ENCODE data around the gene SMPDL3A.

SMPDL3A gene

DNA sequence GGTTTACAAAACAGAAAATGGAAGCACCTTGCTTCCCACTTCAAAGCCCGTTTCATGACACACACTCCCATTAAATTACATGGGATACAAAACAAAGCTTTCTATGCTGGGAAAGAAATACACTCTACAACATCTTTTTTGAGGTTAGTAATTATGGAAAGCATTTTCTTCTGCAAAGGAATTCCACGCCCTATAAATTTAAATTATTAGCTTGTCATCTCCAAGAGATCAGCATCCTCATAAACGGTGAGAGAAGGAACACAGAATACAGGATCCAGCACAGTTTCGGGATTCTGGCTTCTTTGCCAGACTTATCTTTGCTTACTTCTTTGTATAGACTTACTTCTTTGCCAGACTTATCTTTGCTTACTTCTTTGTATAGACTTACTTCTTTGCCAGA is 1.3 kb upstream of the SMPDL3A start:
- no peaks in the 10 kb centered on the region for H3K4me1 ChIP-seq (ENCODE audit: insufficient read depth, low read length)
- H3K9ac ChIP-seq (ENCODE audit: low read depth, low read length) = no peak overlapping the region
- H3K9me3 ChIP-seq (ENCODE audit: insufficient read depth, low read length, severe bottlenecking) = no peaks in the 10 kb centered on the region
- no peak overlapping the region for H3K4me3 ChIP-seq (ENCODE audit: low read depth in 1 of 2, low read length in 2 of 2)
- no peak overlapping the region for H3K4me2 ChIP-seq (ENCODE audit: insufficient read depth, low read length)
- H3K79me2 ChIP-seq (ENCODE audit: insufficient read depth, low read length) = no peaks in the 10 kb centered on the region
- TF ChIP-seq, protein P1, sequence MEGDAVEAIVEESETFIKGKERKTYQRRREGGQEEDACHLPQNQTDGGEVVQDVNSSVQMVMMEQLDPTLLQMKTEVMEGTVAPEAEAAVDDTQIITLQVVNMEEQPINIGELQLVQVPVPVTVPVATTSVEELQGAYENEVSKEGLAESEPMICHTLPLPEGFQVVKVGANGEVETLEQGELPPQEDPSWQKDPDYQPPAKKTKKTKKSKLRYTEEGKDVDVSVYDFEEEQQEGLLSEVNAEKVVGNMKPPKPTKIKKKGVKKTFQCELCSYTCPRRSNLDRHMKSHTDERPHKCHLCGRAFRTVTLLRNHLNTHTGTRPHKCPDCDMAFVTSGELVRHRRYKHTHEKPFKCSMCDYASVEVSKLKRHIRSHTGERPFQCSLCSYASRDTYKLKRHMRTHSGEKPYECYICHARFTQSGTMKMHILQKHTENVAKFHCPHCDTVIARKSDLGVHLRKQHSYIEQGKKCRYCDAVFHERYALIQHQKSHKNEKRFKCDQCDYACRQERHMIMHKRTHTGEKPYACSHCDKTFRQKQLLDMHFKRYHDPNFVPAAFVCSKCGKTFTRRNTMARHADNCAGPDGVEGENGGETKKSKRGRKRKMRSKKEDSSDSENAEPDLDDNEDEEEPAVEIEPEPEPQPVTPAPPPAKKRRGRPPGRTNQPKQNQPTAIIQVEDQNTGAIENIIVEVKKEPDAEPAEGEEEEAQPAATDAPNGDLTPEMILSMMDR (IDR thresholded peaks at IDR 0.05; ENCODE audit: borderline replicate concordance, extremely low read depth, low read length, poor library complexity, severe bottlenecking) = no peak
- TF ChIP-seq EZH2 (IDR thresholded peaks at IDR 0.05; ENCODE audit: borderline replicate concordance, low read depth, low read length, severe bottlenecking) = no peak
- H3K36me3 ChIP-seq (ENCODE audit: insufficient read depth, low read length) = no peaks in the 10 kb centered on the region
- no peaks in the 10 kb centered on the region for H3K27me3 ChIP-seq (ENCODE audit: insufficient read depth, low read length, poor library complexity)
- DNase-seq = no peak
- ATAC-seq (ENCODE audit: insufficient read depth, low read depth) = no peak
- no peak overlapping the region for H2AFZ ChIP-seq (ENCODE audit: low read depth, low read length)
- H3K27ac ChIP-seq (ENCODE audit: low read length) = no peak overlapping the region
- no peaks in the 10 kb centered on the region for H4K20me1 ChIP-seq (ENCODE audit: insufficient read depth, low read length)

DNA sequence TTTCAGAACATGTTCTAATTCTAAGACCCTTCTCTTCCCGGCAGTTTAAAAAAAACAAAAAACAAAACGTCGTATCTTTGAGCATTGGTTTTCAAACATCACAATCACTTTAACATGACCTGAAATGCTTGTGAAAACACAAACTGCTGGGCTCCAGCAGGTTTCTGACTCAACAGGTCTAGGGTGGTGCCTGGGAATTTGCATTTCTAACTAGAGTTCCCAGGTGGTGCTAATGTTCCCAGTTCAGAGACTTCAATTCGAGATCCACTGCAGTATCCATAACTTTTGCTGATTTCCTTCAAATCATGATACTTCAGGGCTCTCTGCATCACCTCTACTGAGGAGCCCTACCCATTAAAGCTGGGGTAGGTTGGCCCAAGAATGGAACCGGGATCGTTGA is 850 bp upstream of the SMPDL3A start:
- no peak overlapping the region for H3K4me3 ChIP-seq (ENCODE audit: low read depth in 1 of 2, low read length in 2 of 2)
- ATAC-seq (ENCODE audit: insufficient read depth, low read depth) (no peak), DNase-seq (no peak)
- H3K4me2 ChIP-seq (ENCODE audit: insufficient read depth, low read length) = no peak overlapping the region
- H3K36me3 ChIP-seq (ENCODE audit: insufficient read depth, low read length) = no peaks in the 10 kb centered on the region
- H3K9me3 ChIP-seq (ENCODE audit: insufficient read depth, low read length, severe bottlenecking) = no peaks in the 10 kb centered on the region
- H3K4me1 ChIP-seq (ENCODE audit: insufficient read depth, low read length) = no peaks in the 10 kb centered on the region
- H2AFZ ChIP-seq (ENCODE audit: low read depth, low read length) = no peak overlapping the region
- no peak overlapping the region for H3K27ac ChIP-seq (ENCODE audit: low read length)
- H3K9ac ChIP-seq (ENCODE audit: low read depth, low read length) = no peak overlapping the region
- H4K20me1 ChIP-seq (ENCODE audit: insufficient read depth, low read length) = no peaks in the 10 kb centered on the region
- H3K27me3 ChIP-seq (ENCODE audit: insufficient read depth, low read length, poor library complexity) = no peaks in the 10 kb centered on the region
- TF ChIP-seq EZH2 (IDR thresholded peaks at IDR 0.05; ENCODE audit: borderline replicate concordance, low read depth, low read length, severe bottlenecking) = no peak
- TF ChIP-seq, protein P1 (IDR thresholded peaks at IDR 0.05; ENCODE audit: borderline replicate concordance, extremely low read depth, low read length, poor library complexity, severe bottlenecking) = no peak
- no peaks in the 10 kb centered on the region for H3K79me2 ChIP-seq (ENCODE audit: insufficient read depth, low read length)

DNA sequence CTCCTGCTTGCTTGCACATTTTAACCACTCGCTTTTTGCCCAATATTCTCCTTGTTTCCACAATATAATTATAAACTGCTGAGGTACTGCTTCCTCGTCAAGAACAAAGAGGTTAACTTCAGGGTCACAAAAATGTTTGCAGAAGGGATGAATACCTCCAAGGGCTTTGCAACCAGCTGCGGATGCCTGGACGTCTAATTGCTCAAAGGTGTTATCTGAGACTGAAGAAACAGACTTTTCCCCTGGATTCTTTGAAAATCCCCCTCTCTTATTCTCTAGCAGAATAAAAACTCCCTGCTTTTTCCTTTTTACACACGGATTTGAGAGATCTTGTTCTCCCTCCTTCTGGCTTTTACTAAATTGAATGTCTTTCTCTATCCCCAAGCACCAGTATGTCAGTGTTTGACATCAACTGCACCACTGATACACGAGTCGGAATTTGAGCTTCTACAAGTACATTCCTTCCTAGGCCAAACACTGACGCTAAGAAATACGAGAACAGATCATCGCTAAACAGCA is 336 bp upstream of the SMPDL3A start:
- Histone ChIP-seq H3K36me3 (ENCODE audit: insufficient read depth, low read length) (no peaks in the 10 kb centered on the region), H3K4me3 (ENCODE audit: low read depth in 1 of 2, low read length in 2 of 2) (no peak overlapping the region), H3K27ac (ENCODE audit: low read length) (no peak overlapping the region), H3K9ac (ENCODE audit: low read depth, low read length) (no peak overlapping the region), H3K4me2 (ENCODE audit: insufficient read depth, low read length) (no peak overlapping the region), H3K79me2 (ENCODE audit: insufficient read depth, low read length) (no peaks in the 10 kb centered on the region), H4K20me1 (ENCODE audit: insufficient read depth, low read length) (no peaks in the 10 kb centered on the region), H3K4me1 (ENCODE audit: insufficient read depth, low read length) (no peaks in the 10 kb centered on the region), H3K9me3 (ENCODE audit: insufficient read depth, low read length, severe bottlenecking) (no peaks in the 10 kb centered on the region), H3K27me3 (ENCODE audit: insufficient read depth, low read length, poor library complexity) (no peaks in the 10 kb centered on the region), H2AFZ (ENCODE audit: low read depth, low read length) (no peak overlapping the region)
- DNase-seq (no peak), ATAC-seq (ENCODE audit: insufficient read depth, low read depth) (no peak)
- TF ChIP-seq, protein P1 (IDR thresholded peaks at IDR 0.05; ENCODE audit: borderline replicate concordance, extremely low read depth, low read length, poor library complexity, severe bottlenecking) = no peak
- no peak for TF ChIP-seq EZH2 (IDR thresholded peaks at IDR 0.05; ENCODE audit: borderline replicate concordance, low read depth, low read length, severe bottlenecking)

DNA sequence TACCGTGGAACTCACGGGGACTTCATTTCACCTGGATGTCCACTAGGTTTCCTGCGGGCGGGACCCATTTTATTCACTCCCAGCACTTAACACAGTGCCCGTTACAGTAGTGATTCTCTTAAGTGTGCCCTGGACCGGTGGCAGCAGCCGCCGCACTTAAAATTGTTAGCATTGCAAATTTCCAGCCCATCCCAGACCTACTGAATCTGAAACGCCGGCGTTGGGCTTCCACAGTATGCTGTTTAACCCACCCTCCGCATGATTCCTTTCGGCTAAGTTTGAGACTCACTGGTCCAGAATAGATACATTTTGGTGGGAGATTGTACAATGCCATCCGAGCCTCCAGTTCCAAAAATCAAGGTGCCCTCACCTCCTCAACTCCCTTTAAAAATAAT is 967 bp downstream of the SMPDL3A start:
- no peak overlapping the region for H3K27ac ChIP-seq (ENCODE audit: low read length)
- no peak for ATAC-seq (ENCODE audit: insufficient read depth, low read depth)
- H3K9ac ChIP-seq (ENCODE audit: low read depth, low read length) = no peak overlapping the region
- TF ChIP-seq, protein P1 (IDR thresholded peaks at IDR 0.05; ENCODE audit: borderline replicate concordance, extremely low read depth, low read length, poor library complexity, severe bottlenecking) = no peak
- TF ChIP-seq EZH2 (IDR thresholded peaks at IDR 0.05; ENCODE audit: borderline replicate concordance, low read depth, low read length, severe bottlenecking) = no peak
- no peak overlapping the region for H3K4me3 ChIP-seq (ENCODE audit: low read depth in 1 of 2, low read length in 2 of 2)
- H3K79me2 ChIP-seq (ENCODE audit: insufficient read depth, low read length) = no peaks in the 10 kb centered on the region
- H3K4me2 ChIP-seq (ENCODE audit: insufficient read depth, low read length) = no peak overlapping the region
- no peaks in the 10 kb centered on the region for H3K27me3 ChIP-seq (ENCODE audit: insufficient read depth, low read length, poor library complexity)
- H3K36me3 ChIP-seq (ENCODE audit: insufficient read depth, low read length) = no peaks in the 10 kb centered on the region
- no peaks in the 10 kb centered on the region for H3K4me1 ChIP-seq (ENCODE audit: insufficient read depth, low read length)
- no peak for DNase-seq
- no peaks in the 10 kb centered on the region for H4K20me1 ChIP-seq (ENCODE audit: insufficient read depth, low read length)
- no peak overlapping the region for H2AFZ ChIP-seq (ENCODE audit: low read depth, low read length)
- no peaks in the 10 kb centered on the region for H3K9me3 ChIP-seq (ENCODE audit: insufficient read depth, low read length, severe bottlenecking)

Data from DND-41 (cell line).